Stimulated activated CD4-positive, alpha-beta T cell treated with anti-CD3 and anti-CD28 coated beads, Interleukin-12 subunit alpha, Interleukin-12 subunit beta, amount 100 ng/mL, for 24 hours (primary cell): ENCODE data around the gene VPS37D.
"Not testable (repeated sequence)": the region's sequence is repeated elsewhere in the genome, so short reads cannot be mapped to it uniquely, and the experiment has no call there.

Source experiments
- DNase-seq, 2 experiments: peaks; one replicate each; pipeline ENCODE4 v3.0.0-alpha.2; 2020; ENCODE audit warnings: low read depth in 2 of 2

The VPS37D gene, protein sequence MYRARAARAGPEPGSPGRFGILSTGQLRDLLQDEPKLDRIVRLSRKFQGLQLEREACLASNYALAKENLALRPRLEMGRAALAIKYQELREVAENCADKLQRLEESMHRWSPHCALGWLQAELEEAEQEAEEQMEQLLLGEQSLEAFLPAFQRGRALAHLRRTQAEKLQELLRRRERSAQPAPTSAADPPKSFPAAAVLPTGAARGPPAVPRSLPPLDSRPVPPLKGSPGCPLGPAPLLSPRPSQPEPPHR

DNA sequence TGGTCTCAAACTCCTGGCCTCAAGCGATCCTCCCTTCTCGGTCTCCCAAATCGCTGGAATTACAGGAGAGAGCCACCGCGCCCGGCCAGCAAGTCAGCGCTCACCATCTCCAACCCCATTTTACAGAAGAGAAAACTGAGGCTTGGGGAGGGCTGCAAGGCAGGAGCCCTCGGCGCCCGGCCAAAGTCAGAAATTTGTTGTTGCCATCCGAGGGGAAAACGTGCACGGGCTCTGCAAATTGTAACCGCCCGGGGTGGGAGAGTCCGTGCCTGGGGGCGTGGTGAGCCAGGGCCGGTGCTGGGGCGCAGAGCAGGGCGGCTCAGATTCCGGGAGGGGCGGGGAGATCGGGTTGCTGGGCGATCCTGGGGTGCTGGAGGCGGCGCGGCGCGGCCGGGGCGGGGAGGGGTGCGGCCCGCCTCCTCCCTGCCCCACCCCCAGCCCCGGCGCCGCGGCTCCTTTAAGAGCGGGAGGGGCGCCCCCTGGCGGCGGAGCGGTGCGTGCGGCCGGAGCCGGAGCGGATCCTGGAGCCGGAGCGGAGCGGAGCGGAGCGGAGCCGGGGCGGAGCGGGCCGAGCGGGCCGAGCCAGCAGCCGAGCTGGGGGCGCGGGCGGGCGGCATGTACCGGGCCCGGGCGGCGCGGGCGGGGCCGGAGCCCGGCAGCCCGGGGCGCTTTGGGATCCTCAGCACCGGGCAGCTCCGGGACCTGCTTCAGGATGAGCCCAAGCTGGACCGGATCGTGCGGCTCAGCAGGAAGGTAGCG lies at the start of gene VPS37D:
TSS of gene VPS37D (plus strand) at position 488 of the 759 bp plus-strand sequence. CDS start at position 616, 128 bp downstream.
- peak; percentile 88 to 89 for DNase-seq

DNA sequence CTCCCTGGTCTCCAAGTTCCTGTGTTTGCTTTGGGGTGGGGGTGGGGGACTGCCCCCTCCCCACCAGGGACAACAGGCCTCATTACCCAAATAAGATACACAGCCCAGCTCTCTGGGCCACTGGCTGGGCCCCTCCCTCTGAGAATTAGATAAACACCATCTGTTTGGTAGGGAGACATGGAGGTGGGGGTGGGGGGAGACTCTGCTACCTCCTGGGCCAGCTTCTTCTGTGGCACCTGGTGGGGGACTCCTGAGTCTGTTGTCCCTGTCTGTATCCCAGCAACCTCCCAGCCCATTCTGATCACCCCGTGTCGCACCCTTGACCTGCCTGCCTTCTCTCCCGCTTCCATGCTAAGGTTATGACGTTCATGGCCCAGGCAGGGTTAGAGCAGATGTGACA lies 49.1 kb upstream of the VPS37D start:
- no peak for DNase-seq

DNA sequence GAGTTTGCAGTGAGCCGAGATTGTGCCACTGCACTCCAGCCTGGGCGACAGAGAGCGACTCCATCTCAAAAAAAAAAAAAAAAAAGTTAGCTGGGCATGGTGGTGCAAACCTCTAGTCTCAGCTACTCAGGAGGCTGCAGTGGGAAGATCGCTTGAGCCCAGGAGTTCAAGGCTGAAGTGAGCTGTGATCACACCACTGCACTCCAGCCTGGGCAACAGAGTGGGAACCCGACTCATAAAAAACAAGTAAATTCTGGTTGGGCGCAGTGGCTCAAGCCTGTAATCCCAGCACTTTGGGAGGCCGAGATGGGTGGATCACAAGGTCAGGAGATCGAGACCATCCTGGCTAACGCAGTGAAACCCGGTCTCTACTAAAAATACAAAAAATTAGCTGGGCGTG lies 48.2 kb upstream of the VPS37D start:
- not testable (repeated sequence) for DNase-seq

DNA sequence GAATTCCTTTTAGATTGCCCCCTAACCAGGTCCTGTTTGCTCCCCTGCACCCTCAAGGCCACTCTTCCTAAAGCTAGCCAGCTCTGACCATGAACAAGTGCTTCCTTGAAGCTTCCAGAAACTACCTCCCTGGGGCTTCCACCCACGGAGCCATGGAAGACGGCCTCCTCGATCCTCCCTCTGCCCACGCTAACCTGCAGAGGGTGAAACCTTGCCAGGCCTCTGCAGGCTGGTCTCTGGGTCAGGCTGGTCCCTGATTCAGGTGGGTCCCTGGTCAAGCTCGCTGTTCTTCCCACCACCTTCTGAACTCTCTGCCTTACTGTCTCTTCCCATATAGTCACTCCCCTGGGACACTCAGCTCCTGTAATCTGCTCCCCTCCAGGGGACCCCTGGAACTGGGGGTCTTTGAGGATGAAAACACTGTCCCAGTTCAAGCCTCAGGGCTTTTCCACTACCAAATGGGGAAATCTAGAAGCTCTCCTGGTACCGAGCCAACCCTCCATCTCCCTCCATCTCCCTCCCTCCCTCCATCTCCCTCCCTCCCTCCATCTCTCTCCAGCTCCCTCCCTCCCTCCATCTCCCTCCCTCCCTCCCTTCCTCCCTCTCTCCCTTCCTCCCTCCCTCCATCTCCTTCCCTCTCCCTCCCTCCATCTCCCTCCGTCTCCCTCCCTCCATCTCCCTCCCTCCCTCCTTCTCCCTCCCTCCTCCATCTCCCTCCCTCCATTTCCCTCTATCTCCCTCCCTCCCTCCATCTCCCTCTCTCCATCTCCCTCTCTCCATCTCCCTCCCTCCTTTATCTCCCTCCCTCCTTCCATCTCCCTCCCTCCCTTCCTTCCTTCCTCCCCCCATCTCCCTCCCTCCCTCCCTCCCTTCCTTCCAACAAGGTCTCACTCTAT lies 46.2 kb upstream of the VPS37D start:
- no peak for DNase-seq

DNA sequence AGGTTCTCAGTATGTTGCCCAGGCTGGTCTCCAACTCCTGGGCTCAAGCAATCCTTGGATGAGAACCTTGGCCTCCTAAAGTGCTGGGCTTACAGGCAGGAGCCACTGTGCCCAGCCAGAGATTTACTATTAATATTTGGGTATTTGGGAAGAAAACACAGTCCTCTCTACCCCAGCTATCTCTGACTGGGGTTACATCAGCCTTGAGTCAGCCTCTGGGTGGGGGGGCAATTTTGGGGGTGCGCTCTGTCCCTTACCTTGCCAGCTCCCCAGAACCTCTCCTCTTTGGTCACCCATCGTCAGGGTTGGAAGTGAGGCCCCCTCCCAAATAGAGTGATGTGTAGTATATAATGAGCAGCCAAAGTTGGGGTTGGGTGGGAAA lies 45.1 kb upstream of the VPS37D start:
- DNase-seq = no peak

DNA sequence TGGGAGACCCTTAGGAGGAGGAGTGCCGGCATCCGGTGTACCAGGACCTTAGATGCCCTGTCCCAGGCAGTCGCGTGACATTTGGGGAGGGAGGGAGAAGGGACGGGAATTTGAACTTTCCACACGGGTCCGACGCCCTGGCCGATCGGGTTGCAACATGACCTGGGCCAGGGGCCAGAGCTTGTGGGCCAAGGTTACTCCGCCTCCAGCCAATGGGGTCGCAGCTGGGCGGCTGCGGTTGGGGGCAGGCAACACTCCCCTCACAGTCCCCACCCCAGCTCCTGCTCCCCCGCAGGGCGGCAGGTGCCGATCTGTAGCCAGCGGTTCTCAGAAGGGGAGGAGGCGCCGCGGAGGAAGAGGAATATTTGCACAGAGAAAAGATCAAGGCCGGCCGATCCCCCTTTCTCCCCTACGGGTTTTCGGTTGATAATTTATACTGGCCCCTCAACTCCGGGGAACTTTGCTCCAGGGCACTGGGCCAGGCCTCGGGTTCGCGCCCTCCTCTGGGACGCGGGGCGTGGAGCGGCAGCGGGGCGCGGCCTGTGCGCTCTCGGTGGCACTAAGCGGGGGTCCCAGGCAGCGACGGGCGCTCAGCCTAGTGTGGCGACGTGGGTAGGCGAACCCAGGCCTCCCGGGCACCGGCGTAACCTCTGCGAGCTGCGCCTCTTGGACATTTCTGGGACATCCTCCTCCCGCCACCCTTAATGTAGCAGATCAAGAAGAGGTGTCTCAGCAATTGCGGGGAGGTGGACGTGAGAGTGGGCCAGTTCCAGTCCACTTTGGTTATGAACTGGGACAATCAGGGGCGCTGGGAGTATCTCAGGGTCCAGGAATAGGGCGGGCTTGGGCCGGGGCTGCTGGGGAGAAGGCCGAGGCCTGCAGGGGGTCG lies 44.5 kb upstream of the VPS37D start:
- DNase-seq = no peak

DNA sequence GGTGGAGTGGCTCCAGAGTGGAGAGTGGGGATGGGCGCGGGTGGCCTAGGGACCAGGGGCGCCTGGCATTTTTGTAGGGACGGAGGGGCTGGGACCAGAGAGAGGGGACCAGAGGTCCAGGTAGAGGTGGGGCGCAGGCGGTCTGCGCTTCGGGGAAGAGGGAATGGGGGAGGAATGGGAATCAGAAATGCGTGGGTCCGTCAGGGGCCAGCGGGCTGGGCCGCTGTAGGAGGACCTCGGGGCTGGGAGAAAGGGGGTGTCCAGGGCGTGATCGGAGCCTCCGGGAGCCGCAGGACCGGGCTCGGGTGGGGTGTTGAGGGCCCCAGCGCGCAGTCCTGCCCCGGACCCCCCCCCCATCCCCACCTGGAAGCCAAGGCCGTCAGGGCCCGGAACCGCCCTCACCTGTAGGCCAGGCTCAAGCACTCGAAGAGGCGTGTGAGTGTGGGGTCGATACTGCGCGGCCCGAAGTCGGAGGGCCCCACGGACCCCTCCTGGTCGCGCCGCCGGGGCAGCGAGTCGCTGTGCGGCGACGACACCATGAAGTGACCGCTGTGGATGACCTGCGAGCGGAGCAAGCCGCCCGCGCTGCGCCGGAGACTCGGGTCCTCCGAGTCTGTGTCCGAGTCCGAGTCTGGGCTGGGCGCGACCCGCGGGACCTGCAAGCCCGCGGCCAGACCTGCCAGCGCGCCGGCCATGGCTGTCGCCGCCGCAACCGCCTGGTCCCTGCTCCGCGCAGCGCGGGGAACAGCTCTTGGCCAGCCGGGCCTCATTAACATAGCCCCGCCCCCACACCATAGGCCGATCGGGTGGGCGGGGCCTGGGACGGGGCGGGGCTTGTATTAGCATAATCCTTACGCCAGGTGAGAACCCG lies 43.6 kb upstream of the VPS37D start, which contains the start of gene MLXIPL:
TSS of gene MLXIPL (minus strand) at position 725 of the 871 bp plus-strand sequence. CDS start at position 695, 30 bp downstream.
- peak; percentile 15 to 61 for DNase-seq

DNA sequence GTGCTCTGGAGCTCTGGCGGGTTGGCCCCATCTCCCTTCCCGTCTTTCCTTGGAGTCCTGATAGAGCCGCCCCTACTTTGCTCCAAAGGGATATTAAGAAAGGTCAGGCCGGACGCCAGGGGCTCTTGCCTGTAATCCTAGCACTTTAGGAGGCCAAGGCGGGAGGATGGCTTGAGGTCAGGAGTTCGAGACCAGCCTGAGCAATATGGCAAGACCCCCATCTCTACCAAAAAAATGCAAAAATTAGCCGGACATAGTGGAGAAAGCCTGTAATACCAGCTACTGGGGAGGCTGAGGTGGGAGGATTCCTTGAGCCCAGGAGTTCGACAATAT lies 43.0 kb upstream of the VPS37D start:
- DNase-seq = no peak

DNA sequence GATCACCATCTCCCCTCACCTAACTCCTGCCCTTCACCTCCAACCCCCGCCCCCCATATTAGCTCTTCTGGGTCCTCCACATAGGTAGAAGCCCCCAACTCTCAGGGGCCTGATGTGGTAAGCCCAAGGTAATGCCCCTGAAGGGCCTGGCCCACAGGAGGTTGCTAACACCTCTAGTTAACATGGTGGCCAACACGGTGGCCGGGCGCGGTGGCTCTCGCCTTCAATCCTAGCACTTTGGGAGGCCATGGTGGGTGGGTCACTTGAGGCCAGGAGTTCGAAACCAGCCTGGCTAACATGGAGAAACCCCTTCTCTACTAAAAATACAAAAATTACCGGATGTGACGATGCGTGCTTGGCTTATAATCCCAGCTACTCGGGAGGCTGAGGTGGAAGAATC lies 42.4 kb upstream of the VPS37D start:
- DNase-seq = no peak

DNA sequence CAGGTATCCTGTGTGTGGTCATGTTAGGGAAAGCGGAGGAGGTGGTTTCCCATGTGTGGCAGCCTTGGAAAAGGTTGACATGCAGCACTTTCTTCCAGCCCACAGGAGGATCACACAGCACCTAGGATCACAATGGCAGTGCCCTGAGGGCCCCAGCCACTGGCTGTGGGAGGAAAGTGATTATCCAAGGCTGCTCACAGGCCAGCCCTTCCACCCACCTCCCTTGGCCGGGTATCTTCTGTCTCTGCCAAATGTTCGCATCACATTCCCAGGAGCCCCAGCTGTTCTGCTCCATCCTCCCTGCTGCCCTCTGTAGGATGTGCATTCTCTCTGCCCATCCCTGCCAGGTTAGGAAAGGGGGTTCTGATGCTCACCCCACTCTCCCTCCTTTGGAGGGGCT lies 40.8 kb upstream of the VPS37D start:
- DNase-seq = no peak

DNA sequence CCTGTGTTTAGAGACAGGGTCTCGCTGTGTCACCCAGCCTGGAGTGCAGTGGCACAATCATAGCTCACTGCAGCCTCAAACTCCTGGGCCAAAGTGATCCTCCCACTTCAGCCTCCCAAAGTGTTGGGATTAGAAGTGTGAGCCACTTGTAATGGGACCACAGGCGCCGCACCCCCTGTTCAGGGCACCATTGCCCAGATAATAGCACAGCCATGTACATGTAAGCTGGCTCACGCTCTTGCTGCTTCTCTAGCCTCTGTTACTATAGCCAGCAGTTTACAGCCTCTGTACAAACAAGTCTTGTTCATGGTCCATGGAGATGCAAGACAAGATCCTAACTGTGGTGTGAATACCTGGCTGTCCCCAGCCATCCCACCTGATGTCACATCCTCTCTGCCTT lies 39.1 kb upstream of the VPS37D start:
- no peak for DNase-seq

DNA sequence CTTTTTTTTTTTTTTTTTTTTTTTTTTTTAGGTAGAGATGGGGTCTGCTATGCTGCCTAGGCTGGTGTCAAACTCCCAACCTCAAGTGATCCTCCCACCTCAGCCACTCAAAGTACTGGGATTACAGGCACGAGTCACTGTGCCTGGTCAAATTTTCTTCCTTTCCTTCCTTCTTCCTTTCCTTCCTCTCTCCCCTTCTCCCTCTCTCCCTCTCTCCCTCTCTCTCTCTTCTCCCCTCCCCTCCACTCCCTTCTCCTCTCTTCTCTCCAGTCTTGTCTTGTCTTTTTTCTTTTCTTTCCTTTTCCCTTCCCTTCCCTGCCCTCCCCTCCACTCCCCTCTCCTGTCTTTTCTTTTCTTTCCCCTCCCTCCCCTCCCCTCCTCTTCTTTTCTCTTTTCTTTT lies 36.1 kb upstream of the VPS37D start:
- DNase-seq = no peak

DNA sequence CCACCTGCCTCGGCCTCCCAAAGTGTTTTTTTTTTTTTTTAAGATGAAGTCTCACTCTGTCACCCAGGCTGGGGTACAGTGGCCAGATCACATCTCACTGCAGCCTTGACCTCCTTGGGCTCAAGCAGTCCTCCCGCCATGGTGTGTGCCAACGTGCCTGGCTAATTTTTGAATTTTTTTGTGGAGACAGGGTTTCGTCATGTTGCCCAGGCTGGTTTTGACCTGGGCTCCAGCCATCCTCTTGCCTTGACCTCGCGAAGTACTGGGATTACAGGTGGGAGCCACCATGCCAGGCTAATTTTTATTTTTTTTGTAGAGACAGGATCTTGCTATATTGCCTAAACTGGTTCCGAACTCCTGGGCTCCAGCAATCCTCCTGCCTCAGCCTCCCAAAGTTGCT lies 34.3 kb upstream of the VPS37D start:
- DNase-seq = no peak

DNA sequence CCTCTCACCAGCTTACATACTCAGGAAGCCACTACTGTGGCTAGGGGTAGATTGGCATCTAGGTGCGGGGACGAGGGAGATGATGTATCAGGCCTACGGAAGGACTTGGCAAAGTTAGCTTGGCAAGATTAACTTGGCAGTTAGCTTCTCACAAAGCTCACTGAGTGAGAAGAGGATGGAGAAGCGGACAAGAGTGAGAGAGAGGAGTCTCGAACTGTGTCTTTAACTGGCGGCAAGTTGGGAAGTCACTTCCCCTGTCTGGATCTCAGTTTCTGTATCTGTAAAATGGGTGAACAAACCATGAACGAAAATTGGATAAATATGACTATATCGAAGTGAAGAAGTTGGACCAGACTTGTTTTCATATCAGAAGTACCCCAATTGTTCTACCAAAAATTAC lies 33.8 kb upstream of the VPS37D start:
- no peak for DNase-seq

DNA sequence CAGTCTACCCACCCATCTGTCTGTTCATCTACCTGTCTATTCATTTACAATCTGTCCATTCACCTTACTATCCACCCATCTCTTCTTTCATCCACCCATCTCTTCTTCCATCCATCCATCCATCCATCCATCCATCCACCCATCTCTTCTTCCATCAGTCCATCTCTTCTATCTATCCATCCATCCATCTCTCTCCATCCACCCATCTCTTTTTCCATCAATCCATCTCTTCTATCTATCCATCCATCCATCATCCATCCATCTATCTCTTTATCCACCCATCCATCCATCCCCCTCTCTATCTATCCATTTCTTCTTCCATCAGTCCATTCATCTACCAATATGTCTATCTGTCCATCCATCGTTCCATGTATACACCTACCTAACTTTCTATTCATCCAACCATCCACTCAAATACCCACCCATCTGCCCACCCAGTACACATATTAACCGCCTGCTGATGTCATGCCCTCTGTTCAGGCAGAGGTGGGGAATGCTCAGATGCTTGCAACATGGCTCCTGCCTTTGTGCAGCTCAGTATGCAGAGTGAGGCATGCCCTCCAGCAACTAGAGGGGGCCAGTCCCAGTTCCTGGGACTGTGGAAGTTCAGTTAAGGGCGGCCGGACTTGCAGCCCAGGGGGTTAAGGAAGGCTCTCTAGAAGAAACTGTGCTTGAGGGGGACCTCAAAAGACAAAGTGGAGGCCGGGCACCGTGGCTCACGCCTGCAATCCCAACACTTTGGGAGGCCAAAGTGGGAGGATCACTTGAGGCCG lies 32.0 kb upstream of the VPS37D start:
- DNase-seq = no peak

DNA sequence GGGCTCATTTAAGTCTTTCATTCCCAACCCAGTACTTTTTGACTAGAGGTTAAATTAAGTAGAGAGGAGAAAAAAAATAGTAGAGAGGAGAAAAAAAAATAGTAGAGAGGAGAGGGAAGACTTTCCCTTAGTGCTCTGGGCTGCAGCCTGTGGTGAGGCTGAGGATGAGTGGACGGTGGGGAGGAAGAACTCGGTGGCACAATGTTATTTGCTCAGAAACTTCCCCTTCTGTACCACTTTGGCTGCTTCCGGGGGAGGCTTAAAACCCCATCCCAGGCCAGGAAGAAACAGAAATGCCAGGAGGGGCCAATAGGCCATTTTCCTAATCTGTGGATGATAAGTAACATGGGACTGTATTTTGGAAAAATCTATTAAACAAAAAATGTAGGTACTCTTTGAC lies 28.7 kb upstream of the VPS37D start:
- DNase-seq = no peak

DNA sequence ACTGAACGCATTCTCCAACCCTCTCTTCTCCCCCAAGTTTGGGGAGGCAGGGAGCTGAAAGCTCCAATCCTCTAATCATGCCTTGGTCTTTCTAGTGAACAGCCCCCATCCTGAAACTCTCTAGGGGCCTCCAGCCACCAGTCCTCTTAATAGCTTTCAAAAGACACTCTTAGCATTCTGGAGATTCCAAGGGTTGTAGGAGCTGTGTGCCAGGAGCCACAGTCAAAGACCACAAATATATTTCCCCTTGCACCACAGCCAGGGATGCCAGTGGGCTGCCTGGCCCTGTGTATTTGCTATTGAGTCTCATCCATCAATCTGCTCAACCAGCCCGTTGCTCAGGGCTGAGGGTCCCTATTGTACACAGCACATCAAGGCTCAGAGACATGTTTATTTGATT lies 24.8 kb upstream of the VPS37D start:
- DNase-seq = no peak

DNA sequence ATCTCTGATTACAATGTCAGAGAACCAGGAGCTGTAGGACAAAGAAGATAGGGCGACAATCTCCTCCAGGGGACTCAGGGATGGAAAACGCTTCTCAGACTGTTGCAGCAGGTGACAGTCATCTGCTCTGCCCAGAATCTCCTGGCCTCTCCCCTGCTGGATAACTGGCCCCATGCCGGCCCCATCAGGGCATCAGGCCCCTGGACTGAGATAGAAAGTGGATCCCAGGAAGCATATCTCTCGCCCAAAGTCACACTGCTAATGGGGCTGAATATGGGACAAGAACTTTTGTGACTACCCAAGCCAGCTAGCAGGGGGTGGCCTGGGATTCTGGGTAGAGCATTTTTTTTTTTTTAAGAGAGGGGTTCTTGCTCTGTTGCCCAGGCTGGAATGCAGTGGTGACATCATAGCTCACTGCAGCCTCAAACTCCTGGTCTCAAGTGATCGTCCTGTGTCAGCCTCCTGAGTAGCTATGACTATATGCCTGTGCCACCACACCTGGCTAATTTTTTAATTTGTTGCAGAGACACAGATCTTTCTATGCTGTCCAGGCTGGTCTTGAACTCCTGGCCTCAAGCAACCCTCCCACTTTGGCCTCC lies 22.8 kb upstream of the VPS37D start:
- DNase-seq = no peak

DNA sequence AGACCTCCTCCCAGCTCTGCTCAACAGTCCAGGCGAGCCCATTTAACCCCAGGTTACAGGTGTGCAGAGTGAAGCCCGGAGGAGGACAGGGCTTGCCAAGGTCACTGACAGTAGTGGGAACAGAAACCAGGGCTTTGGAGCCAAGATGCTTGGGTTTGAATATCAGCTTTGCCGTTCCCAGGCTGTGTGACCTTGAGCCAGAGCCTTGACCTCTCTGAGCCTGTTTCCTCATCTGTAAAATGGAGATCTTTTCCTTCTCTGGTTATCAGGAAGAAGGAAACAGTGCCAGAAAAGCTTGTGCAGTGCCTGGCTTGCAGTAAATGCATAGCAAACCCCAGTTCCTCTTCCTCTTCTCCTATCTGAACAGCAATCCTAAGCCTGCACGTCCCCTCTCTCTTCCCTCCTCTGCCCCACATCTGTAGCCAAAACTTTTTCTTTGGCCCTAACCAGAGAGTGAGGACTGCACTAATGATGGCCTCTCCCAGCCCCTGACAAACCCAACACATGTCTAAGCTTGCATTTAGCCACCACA lies 21.9 kb upstream of the VPS37D start:
- DNase-seq = no peak
